ENCODE results near the gene ENPP7.

Gene ENPP7

GRCh38 chr17:79684132-79684985 is 46.4 kb upstream of the ENPP7 start:
- H3K9me3 ChIP-seq (ENCODE audit: control insufficient read depth, insufficient read depth, low read depth, low read length), result no peaks in the 10 kb centered on the region
- H3K4me3 ChIP-seq (ENCODE audit: low read depth, low read length), result no peak overlapping the region
- H3K36me3 ChIP-seq (ENCODE audit: control insufficient read depth in 2 of 2, insufficient read depth in 1 of 2, low read length in 2 of 2), result no peaks in the 10 kb centered on the region
- TF ChIP-seq OVOL3 (tag by site-specific recombination; IDR thresholded peaks at IDR 0.05), result no peak
- no peak for TF ChIP-seq ZNF621 (tag by site-specific recombination; IDR thresholded peaks at IDR 0.05)
- TF ChIP-seq ZNF148 (tag by site-specific recombination; IDR thresholded peaks at IDR 0.05; ENCODE audit: borderline replicate concordance), result no peak
- ChIA-PET POLR2A (no interaction called here), CTCF (interaction anchor here (0.6 to 1.2 kb wide), 5 partner anchors 10 to 893 kb away, joined by 3 to 5 read pairs (median 3); no protein-coding TSS in a partner anchor)
- no peak overlapping the region for H3K27ac ChIP-seq (ENCODE audit: extremely low read depth, low read depth, low read length)
- H3K4me1 ChIP-seq (ENCODE audit: control insufficient read depth, insufficient read depth, low read length), result no peaks in the 10 kb centered on the region

- Histone ChIP-seq H3K4me3 (ENCODE audit: low read depth, low read length) (no peak overlapping the region), H3K9me3 (ENCODE audit: control insufficient read depth, insufficient read depth, low read depth, low read length) (no peaks in the 10 kb centered on the region), H3K36me3 (ENCODE audit: control insufficient read depth in 2 of 2, insufficient read depth in 1 of 2, low read length in 2 of 2) (no peaks in the 10 kb centered on the region), H3K27ac (ENCODE audit: extremely low read depth, low read depth, low read length) (no peak overlapping the region), H3K4me1 (ENCODE audit: control insufficient read depth, insufficient read depth, low read length) (no peaks in the 10 kb centered on the region)
- ChIA-PET POLR2A (no interaction called here), CTCF (interaction anchor here (0.7 to 1.2 kb wide), 3 partner anchors 19 to 73 kb away, joined by 3 read pairs; no protein-coding TSS in a partner anchor)
- TF ChIP-seq SETDB1 (IDR thresholded peaks at IDR 0.05; ENCODE audit: insufficient read length, low read length) (no peak), ZNF791 (tag by site-specific recombination; IDR thresholded peaks at IDR 0.05) (no peak), ZNF580 (tag by site-specific recombination; IDR thresholded peaks at IDR 0.05) (no peak), ZNF530 (tag by site-specific recombination; IDR thresholded peaks at IDR 0.05; ENCODE audit: low read depth) (no peak), EGR2 (tag by site-specific recombination; IDR thresholded peaks at IDR 0.05; ENCODE audit: low read depth) (no peak), BCL6B (tag by site-specific recombination; IDR thresholded peaks at IDR 0.05) (no peak), INSM2 (tag by site-specific recombination; IDR thresholded peaks at IDR 0.05) (no peak), ZNF610 (tag by site-specific recombination; IDR thresholded peaks at IDR 0.05; ENCODE audit: borderline replicate concordance) (no peak), TCF7L2 (IDR thresholded peaks at IDR 0.05; ENCODE audit: borderline replicate concordance, low read depth, low read length) (no peak), ZNF19 (tag by site-specific recombination; IDR thresholded peaks at IDR 0.05; ENCODE audit: low read depth) (no peak)
These were observed 45.6 kb upstream of the ENPP7 start for GRCh38 chr17:79685121-79685520.

GRCh38 chr17:79686476-79686875 is 44.3 kb upstream of the ENPP7 start:
- Histone ChIP-seq H3K27ac (ENCODE audit: extremely low read depth, low read depth, low read length) (no peak overlapping the region), H3K9me3 (ENCODE audit: control insufficient read depth, insufficient read depth, low read depth, low read length) (no peaks in the 10 kb centered on the region), H3K4me1 (ENCODE audit: control insufficient read depth, insufficient read depth, low read length) (no peaks in the 10 kb centered on the region), H3K4me3 (ENCODE audit: low read depth, low read length) (no peak overlapping the region), H3K36me3 (ENCODE audit: control insufficient read depth in 2 of 2, insufficient read depth in 1 of 2, low read length in 2 of 2) (no peaks in the 10 kb centered on the region)
- ChIA-PET CTCF (no interaction called here), POLR2A (no interaction called here)
- no peak for TF ChIP-seq ZBTB49 (tag by site-specific recombination; IDR thresholded peaks at IDR 0.05; ENCODE audit: low read depth)
- no peak for TF ChIP-seq ZNF514 (tag by site-specific recombination; IDR thresholded peaks at IDR 0.05)
- no peak for TF ChIP-seq ZBTB17 (tag by site-specific recombination; IDR thresholded peaks at IDR 0.05)
- no peak for TF ChIP-seq HOXD13 (CRISPR knock-in tag; IDR thresholded peaks at IDR 0.05; ENCODE audit: borderline replicate concordance)
- TF ChIP-seq ZNF48 (tag by site-specific recombination; IDR thresholded peaks at IDR 0.05), result no peak
- TF ChIP-seq TCF7L2 (IDR thresholded peaks at IDR 0.05; ENCODE audit: borderline replicate concordance, low read depth, low read length), result no peak
- no peak for TF ChIP-seq ZNF830 (tag by site-specific recombination; IDR thresholded peaks at IDR 0.05; ENCODE audit: low read depth)
- TF ChIP-seq ZNF626 (tag by site-specific recombination; IDR thresholded peaks at IDR 0.05), result no peak
- TF ChIP-seq ZNF133 (tag by site-specific recombination; IDR thresholded peaks at IDR 0.05), result no peak
- no peak for TF ChIP-seq ZXDB (tag by site-specific recombination; IDR thresholded peaks at IDR 0.05)
- TF ChIP-seq ZNF214 (tag by site-specific recombination; IDR thresholded peaks at IDR 0.05; ENCODE audit: borderline replicate concordance), result no peak

All from HEK293 (cell line).